ENCODE results near the gene FASTK. TPM values are rescaled to one million over a fixed set of nuclear protein-coding genes. Genes with fewer than 3 reads are reported as not detected.

The FASTK gene
- total RNA-seq, 1 donor = 87.6 TPM

- Histone ChIP-seq H3K4me3 (ENCODE audit: insufficient read depth, low read length) (no peak overlapping the region), H3K9me3 (ENCODE audit: low read depth, low read length) (no peaks in the 10 kb centered on the region), H4K20me1 (ENCODE audit: insufficient read depth, low read length) (no peaks in the 10 kb centered on the region), H3K79me2 (ENCODE audit: insufficient read depth, low read length) (no peaks in the 10 kb centered on the region), H3K27me3 (ENCODE audit: insufficient read depth, low read length) (no peaks in the 10 kb centered on the region), H3K4me1 (ENCODE audit: insufficient read depth, low read length) (peaks cover 18% of the 10 kb centered on the region), H3K36me3 (ENCODE audit: insufficient read depth, low read length) (peaks cover 10% of the 10 kb centered on the region), H2AFZ (ENCODE audit: low read length) (no peak overlapping the region), H3K4me2 (ENCODE audit: insufficient read depth, low read length) (no peak overlapping the region), H3K27ac (ENCODE audit: low read depth, low read length) (no peak overlapping the region)
- no peak for TF ChIP-seq CTCF (IDR thresholded peaks at IDR 0.05; ENCODE audit: extremely low read depth, low read depth, low read length)
- no peak for DNase-seq (ENCODE audit: insufficient read length, low spot score, missing footprints)
Measured at GRCh38 chr7:151040616-151041375, 39.8 kb downstream of the FASTK start.

GRCh38 chr7:151039850-151040548, 40.6 kb downstream of the FASTK start:
- Histone ChIP-seq H3K4me1 (ENCODE audit: insufficient read depth, low read length) (peaks cover 18% of the 10 kb centered on the region), H3K27ac (ENCODE audit: low read depth, low read length) (peak overlapping the region; percentile 87), H3K36me3 (ENCODE audit: insufficient read depth, low read length) (peaks cover 17% of the 10 kb centered on the region), H3K27me3 (ENCODE audit: insufficient read depth, low read length) (no peaks in the 10 kb centered on the region), H3K79me2 (ENCODE audit: insufficient read depth, low read length) (no peaks in the 10 kb centered on the region), H3K9me3 (ENCODE audit: low read depth, low read length) (no peaks in the 10 kb centered on the region), H2AFZ (ENCODE audit: low read length) (no peak overlapping the region), H3K4me3 (ENCODE audit: insufficient read depth, low read length) (no peak overlapping the region), H4K20me1 (ENCODE audit: insufficient read depth, low read length) (no peaks in the 10 kb centered on the region), H3K4me2 (ENCODE audit: insufficient read depth, low read length) (no peak overlapping the region)
- DNase-seq (ENCODE audit: insufficient read length, low spot score, missing footprints) = peak; percentile 86
- no peak for TF ChIP-seq CTCF (IDR thresholded peaks at IDR 0.05; ENCODE audit: extremely low read depth, low read depth, low read length)

- H3K27ac ChIP-seq (ENCODE audit: low read depth, low read length) = peak overlapping the region; percentile 87
- peak overlapping the region; percentile 50 for H3K4me2 ChIP-seq (ENCODE audit: insufficient read depth, low read length)
- H3K36me3 ChIP-seq (ENCODE audit: insufficient read depth, low read length) = peaks cover 25% of the 10 kb centered on the region
- peak overlapping the region; percentile 18 for H2AFZ ChIP-seq (ENCODE audit: low read length)
- H3K4me3 ChIP-seq (ENCODE audit: insufficient read depth, low read length) = peak overlapping the region; percentile 2
- H4K20me1 ChIP-seq (ENCODE audit: insufficient read depth, low read length) = no peaks in the 10 kb centered on the region
- TF ChIP-seq CTCF (IDR thresholded peaks at IDR 0.05; ENCODE audit: extremely low read depth, low read depth, low read length) = no peak
- no peaks in the 10 kb centered on the region for H3K27me3 ChIP-seq (ENCODE audit: insufficient read depth, low read length)
- peak; percentile 99 for DNase-seq (ENCODE audit: insufficient read length, low spot score, missing footprints)
- H3K9me3 ChIP-seq (ENCODE audit: low read depth, low read length) = no peaks in the 10 kb centered on the region
- peaks cover 18% of the 10 kb centered on the region for H3K4me1 ChIP-seq (ENCODE audit: insufficient read depth, low read length)
- no peaks in the 10 kb centered on the region for H3K79me2 ChIP-seq (ENCODE audit: insufficient read depth, low read length)
Measured at GRCh38 chr7:151038951-151039849, 41.4 kb downstream of the FASTK start.
